Dedifferentiated amniotic fluid mesenchymal stem cell (primary cell): ENCODE data around the gene ADGRF1.
"Not testable (repeated sequence)": the region's sequence is repeated elsewhere in the genome, so short reads cannot be mapped to it uniquely, and the experiment has no call there.

Source experiments
- DNase-seq: peaks from one replicate; pipeline ENCODE4 v3.0.0-alpha.2; 2016; ENCODE audit errors: extremely low spot score

The ADGRF1 gene

DNA sequence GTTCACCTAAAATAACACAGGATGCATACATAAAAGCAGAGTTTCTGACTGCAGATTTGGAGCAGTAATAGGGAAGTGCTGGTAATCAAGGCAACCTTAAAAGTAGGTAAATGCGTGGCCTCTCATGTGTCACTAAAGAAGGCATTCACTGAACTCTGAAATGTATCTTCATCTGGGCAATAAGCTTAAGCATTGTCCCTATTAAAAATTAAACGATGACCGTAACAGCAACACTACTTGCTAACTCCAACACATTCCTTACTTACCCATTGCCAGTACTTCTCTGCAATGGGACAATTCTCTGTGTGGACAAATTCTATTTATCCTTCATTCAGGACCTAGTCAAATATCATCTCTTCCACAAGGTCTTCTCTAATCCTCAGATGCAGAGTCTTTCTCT, 19.9 kb downstream of the ADGRF1 start:
- no peak for DNase-seq

DNA sequence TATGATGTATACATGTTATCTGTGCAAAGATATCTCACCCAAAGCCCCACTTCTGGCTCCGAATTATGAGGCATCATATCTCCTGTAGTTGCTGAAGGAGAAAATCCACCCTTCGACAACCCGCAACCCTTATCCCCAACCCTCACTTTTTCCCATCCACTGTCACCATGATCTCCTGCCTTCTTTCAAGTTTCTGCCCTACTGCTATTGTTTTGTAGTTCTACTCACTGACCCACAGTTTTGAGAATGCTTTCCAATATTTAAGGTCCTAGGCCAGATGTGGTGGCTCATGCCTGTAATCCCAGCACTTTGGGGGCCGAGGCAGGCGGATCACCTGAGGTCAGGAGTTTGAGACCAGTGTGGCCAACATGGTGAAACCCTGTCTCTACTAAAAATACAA, 22.2 kb downstream of the ADGRF1 start:
- DNase-seq = no peak

DNA sequence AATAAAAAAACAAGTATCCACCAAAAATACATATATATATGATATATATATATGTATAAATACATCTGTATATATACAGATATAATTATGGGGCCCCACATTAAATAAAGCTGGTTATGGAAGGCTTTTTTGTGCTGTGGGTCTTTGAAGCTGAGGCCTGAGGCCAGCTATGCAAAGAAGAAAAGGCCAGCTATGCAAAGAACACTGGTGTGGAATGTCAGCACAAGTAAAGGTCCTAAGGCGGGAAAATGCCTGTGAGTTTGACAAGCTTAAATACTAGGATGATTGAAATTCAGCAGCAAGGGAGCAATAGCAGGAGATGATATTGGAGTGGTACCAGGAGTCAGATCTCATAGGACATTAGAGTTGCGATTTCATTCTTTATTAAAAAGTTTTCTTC, 25.2 kb downstream of the ADGRF1 start:
- DNase-seq = no peak

DNA sequence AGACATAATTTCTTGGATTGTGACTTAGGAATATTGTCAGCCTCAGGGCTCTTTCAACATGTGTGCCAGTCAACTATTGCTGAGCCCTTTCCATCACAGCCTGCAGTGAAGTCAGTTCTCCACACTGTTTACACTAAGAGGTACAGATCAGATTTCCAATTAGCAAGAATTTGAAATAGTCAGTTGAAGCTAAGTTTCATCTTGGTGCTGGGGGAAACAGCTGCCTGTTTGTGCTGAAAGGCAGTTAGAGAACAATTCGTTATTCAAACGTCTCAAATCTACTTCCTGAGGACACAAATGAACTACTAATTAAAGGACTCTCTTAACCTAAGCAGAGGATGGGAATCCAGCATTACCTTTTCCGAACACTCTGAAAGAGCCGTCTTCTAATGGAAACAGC, 25.9 kb downstream of the ADGRF1 start:
- DNase-seq = no peak

DNA sequence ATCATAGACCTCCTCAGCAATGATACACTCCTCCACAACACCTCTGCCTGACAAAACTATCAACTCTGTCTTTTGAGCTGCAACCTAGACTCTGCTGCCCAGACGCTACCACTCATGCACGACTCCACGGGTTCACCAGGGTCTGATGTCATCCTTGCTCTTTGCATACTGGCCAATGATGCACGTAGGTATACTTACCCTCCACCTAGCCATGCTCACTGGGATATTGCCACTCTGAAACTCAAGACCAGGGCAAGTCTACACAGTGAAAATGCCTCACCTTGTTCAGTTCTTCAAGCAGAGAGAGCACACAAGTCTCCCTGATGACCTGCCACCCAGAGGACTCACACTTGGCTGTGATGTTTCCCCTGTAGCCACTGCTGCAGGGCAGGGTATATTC, 27.7 kb downstream of the ADGRF1 start:
- no peak for DNase-seq

DNA sequence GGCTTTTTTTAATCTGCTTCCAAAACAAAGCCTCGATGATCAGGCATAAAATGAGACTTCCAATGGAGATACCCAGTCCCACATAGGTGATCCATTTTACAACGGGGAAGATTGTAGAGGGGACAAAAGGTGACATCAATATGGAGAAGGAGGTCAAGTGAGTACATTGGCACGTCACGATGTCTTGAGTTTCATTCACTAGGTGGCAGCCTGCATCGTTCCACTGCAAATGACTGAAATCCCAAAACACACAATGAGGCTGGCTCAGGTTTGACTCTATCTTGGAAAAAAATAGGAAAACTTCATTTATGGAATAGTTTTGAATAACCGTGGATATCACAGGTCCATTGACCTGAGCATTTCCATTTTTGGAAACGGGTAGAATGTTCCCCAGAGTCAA, 32.5 kb downstream of the ADGRF1 start:
- DNase-seq = no peak

DNA sequence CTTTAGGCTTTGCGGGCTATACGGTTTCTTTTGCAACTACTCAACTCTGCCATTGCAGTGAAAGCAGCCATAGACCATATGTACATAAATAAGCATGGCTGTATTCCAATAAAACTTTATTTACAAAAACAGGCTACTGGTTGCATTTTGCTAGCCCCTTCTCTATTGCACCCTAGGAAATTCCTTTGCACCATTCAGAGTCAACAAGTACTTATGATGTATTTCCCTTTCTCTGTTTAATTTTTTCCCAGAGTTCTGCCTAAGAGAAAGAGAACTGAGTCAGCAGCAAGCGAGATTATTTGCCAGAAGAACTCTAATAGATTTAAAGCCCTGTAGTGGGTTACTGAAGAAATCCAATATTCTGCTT, 33.8 kb downstream of the ADGRF1 start:
- DNase-seq = no peak

DNA sequence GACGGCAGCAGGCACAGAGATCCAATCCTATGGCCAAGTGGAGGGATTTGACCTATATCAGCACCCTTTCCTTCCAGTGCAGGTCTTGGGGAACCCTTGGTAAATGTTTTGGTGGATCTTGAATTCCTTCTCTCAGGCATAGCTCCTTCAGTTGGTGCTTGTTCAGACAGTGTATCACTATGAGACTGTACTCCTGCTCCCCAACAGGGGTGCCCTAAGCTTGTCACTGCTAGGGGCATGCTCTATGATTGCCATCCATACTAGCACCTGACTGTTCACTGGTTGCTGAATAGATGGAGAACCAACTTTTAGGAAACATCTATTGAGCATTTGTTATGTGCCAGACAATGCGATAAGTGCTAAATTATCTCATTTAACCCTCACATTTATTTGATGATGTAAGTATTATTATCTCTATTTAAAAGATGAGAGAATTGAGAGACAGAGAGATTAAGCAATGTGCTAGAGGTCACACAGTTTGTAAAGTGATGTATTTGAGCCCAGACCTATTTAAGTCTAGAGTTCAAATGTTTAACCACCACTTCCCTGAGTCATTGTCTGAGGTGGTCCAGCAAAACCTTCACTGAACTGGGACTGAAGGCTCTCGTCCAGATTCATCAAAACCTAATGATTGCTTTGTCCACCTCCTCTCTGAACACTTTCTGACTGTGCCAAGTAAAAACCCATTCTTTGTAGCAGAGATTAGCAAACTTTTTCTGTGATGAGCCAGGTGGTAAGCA, 34.3 kb downstream of the ADGRF1 start:
- DNase-seq = no peak

DNA sequence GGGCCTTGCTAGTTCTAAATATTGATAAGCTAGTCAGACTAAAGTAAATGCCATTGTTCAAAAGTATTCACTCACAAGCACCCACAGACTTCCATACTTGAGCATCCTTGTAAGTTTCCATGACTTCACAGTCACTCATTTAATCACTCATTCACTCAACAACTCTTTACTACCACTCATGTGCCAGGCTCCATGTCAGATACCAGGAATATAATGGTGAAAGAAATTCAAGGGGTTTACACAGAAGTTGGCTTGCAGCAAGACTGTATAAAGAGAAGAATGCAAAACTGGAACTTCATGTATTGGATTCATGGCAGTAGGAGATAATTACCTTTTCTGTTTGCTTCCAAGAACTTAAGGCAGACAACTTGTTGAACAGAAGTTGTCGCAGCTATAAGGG, 36.6 kb downstream of the ADGRF1 start:
- no peak for DNase-seq

DNA sequence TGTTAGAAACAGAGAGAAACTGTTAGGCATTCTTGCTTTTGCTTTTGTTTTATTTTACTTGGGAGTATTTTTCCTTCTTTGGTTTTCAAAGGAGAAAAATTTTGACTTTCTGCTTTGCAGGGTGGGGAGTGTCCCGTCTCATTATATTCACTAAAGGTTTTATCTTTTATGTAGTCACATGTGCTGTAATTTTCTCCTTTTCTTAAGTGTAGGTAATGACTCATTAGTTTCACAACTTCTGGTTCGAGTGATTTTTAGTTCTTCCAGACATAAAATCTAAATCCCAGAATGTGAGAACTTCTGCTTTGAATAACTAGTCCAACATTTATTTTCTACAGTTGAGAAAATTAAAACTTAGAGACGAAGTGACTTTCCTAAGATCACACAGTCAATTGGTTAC, 37.7 kb downstream of the ADGRF1 start:
- DNase-seq = no peak

DNA sequence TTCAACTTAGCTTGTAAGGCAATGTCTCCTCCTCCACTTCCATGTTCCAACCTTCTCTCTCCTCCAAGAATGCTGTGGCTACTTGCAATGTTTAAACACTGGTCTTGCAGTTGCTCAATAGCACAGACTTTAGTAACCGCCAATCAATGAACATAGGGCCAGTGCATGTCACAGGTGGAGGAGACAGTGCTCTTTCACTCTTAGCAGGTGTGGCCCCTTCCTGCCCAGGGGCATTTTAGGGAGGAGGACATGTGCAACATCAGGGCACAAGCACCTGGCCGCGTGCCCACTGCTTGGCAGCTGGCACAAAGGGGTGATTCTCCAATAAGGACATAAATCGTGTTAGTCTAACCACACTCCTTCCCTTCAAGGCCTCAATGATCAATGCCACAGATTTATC, 41.3 kb downstream of the ADGRF1 start:
- DNase-seq = no peak

DNA sequence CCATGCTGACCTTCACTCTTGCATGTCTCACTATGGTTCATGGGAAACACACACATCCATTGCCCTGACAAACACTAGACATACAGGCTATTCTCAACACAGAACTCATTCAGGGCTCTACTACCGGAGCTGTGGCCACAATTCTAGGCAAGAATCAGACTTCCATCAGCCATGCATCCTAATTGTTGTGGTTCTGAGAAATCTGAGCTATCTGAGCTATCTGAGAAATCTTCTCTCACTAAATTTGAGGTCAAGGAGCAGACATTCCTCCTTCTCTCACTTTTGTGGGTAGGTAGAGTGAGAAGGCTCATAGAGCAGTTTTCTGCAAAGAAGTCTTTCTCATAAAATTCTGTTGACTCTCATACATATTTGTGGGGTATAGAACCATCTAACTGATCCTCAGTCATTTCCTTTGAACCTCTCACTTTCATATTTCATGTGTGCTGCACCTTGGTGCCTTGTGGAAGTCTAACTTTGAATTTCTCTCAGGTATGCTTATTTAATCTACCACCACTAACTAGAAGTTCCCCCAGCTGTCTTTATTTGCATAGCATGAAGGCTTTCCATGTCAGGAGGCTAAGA, 43.6 kb downstream of the ADGRF1 start:
- no peak for DNase-seq

DNA sequence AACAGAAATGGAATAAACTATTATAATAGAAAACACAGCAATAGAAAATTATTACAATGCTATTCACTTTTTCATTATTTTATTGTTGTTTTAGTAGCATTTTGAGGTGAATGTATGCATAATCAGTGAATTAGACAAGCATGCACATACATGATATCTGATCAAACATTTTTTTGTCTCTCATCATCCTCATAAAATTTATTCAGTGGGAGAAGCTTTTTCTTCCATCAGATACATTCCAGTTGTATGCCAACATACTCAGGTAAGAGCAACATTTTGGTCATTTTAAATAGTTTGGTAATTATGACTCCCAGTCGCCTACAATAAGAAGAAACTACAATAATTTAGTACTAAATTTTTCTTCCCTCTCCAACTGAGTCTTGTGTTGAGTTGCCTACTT, 44.5 kb downstream of the ADGRF1 start:
- DNase-seq = no peak

DNA sequence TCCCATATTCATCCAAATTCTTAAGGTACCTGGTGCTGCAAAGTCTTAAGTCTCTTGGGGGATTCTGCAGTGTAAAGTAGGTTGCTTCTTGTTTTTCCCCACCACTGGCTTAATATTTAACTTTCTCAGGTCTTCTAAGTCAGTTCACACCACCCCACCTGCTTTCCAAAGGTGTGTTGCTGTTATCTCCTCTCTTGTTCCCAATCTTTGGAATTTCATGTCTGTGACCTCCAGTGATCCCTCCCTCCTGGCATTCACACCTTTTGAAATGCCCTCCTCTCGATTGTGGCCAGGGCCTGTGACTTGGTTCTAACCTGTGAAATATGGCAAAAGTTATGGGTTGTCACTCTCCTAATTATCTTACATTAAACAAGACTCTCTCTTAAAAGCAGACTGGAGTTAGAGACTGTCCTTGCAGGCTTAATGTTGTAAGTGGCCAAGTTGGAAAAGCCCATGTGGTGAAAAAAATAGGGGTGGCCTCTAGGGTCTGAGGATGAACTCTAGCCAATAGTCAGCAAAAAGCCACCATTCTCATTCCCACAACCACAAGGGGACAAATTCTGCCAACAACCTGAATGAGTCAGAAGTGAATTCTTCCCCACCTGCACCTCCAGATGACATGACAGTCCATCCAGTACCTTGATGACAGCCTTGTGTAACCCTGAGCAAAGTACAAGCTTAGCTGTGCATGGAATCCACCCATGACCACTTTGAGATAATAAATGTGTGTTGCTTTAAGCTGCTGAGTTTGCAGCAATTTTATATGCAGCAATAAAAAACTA, 45.1 kb downstream of the ADGRF1 start:
- no peak for DNase-seq

DNA sequence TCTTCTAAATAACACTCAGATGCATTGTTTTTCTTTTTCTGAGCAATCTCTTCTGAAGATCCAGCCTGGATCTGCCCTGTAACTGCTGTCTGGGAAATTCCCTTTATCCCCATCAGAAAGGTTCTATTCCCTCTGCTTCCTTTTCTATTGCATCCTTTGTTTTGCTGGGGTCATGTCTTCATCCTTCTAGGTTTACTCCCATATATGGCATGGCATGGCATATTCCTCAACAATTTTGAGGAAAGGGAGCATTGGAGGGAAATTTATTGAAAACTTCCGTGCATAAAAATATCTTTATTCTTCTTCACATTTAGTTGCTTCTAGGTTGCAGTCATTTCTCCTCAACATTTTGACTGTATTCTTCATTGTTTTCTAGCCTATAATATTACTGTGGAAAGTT, 47.2 kb downstream of the ADGRF1 start:
- no peak for DNase-seq

DNA sequence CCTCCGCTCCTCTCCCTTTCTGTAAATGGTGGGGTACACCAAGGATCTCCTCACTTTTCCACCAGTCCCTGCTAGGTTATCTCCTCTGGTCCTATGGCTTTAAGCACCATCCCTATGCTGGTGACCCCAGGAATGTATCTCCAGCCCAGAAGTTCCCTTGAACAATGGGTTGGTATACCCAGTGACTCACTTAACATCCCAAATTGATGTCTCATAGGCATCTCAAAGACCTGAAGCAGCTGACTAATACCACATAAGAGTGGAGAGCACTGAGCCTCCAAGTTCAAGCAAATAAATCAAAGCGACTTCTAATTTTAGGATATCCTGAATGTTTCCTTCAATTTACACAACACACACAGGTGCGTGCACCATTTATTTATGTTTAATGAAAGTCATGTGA, 48.3 kb downstream of the ADGRF1 start:
- no peak for DNase-seq

DNA sequence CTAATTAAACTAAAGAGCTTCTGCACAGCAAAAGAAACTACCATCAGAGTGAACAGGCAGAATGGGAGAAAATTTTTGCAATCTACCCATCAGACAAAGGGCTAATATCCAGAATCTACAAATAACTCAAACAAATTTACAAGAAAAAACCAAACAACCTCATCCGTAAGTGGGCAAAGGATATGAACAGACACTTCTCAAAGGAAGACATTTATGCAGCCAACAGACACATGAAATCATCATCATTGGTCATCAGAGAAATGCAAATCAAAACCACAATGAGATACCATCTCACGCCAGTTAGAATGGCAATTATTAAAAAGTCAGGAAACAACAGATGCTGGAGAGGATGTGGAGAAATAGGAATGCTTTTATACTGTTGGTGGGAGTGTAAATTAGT, 49.7 kb downstream of the ADGRF1 start:
- not testable (repeated sequence) for DNase-seq

DNA sequence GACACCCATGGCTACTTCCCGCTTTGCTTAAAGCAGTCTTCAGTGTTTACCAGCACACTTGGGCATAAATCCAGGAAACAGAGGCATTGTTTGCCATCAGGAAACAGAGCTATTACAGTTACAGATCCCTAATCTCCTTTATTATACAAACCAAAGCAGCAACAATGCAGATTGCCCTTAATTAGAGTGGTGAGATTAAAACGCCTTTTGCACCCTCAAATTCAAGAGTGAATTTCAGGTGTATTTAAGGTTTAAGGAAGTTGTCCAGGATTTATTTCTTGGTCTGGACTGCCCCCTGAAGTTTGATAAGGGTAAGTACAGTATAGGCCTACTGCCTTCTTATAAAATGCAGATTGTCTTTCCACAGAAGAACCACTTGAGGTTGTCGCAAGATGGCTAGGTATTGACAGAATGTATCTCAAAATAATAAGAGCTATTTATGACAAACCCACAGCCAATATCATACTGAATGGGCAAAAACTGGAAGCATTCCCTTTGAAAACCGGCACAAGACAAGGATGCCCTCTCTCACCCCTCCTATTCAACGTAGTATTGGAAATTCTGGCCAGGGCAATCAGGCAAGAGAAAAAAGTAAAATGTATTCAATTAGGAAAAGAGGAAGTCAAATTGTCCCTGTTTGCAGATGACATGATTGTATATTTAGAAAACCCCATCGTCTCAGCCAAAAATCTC, 51.2 kb downstream of the ADGRF1 start:
- DNase-seq = not testable (repeated sequence)

DNA sequence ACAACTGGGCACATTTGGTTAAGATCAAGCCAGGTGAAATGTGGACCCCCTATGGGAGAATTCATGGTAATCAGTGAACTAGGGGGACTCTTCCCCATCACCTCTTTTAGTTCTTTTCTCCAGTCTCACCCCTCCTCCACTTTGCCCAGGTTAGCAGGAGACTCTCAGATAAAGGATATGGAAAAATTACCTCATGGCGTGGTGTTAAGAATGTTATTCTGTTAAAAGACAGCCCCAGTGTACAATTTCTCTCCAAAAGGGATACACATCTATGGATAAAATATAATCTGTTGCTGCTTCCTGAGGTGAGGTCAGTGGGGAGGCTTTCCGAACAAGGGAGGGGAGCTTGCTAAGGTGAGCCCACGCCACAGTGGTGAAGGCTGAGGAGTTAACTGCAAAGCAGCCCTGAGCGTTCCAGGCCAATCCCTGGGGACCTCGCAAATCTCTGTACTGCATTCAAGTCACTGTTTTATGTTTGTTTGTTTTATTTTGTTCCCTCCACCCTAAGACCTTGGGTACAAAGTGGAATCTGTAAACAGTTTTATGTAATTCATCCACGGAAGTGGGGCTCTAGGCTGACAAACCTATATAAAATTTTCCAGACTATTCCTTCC, 52.0 kb downstream of the ADGRF1 start:
- DNase-seq = no peak

DNA sequence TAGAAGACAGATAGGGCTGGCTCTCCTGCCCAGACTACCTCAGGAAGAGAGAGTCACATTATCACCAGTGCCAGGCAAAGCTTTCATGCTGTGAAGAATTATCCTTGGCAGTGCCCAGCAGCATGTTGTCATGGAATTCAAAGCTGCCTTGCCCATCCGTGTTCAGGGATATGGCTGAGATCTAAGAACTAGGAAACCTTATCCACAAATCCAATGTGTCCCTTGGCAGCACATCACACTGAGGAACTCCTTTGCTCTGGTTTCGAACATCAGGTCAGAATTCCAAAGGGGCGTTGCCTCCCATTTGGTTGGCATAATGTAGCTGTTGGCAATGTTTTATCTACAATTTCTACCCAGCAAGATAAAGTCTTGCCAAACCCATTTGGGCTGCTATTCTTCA, 52.7 kb downstream of the ADGRF1 start:
- DNase-seq = no peak

DNA sequence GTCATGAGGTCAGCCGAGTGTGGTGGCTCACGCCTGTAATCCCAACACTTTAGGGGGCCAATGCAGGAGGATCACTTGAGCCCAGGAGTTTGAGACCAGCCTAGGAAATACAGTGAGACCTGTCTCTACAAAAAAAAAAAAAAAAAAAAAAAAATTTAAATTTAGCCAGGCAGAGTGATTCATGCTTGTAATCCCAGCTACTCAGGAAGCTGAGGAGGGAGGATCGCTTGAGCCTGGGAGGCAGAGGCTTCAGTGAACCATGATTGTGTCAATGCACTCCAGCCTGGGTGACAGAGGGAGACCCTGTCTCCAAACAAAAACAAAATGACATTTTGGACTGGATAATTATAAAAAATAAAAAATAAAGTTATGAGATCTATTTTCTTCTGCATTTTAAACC, 56.2 kb downstream of the ADGRF1 start:
- DNase-seq = no peak

DNA sequence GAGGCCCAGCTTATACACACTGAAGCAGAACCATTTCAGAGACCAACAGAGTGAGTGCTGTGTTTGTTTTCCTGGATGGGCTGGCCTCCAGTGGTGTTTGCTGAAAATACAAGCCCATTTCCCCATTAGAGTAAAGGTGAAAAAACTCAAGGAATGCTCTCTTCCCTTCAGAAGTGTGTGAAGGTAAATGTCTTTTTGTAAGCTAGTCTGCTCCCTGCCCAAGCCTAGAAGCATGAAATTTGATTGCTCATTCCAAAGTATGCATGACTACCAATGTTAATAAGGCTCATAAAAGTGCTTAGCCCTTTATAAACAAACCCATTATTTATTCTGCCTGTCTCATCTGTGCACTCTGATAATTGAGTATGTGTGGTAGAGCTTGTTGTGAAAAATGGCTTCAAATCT, 59.1 kb downstream of the ADGRF1 start:
- DNase-seq = no peak
